Naive B cell (primary cell): ENCODE data around the gene PARP2. TPM values are rescaled to one million over a fixed set of nuclear protein-coding genes. Genes with fewer than 3 reads are reported as not detected.
A peak's percentile ranks its signal among the peaks of the same experiment; 100 is the strongest.
"Not testable (repeated sequence)": the region's sequence is repeated elsewhere in the genome, so short reads cannot be mapped to it uniquely, and the experiment has no call there.

Source experiments
- ATAC-seq, 2 donors: fragments of 150-1000 bp; cut with Tn5 transposase; 2 replicates each; pipeline ENCODE4 v1.10.0; 2021; ENCODE audit warnings: low read depth in 2 of 2, mild to moderate bottlenecking in 2 of 2, moderate library complexity in 2 of 2
- DNase-seq: peaks from one replicate; pipeline ENCODE4 v3.0.0; 2022
- H3K27ac Mint-ChIP-seq, 6 donors: one replicate each; pipeline ENCODE4 v1.8.0; 2020 to 2022; ENCODE audit warnings: mild to moderate bottlenecking in 6 of 6, mixed read lengths in 6 of 6, moderate library complexity in 5 of 6, inconsistent platforms in 2 of 6
- H3K27me3 Mint-ChIP-seq, 3 donors: one replicate each; pipeline ENCODE4 v1.8.0; 2021 to 2022; ENCODE audit warnings: mixed read lengths in 3 of 3, mild to moderate bottlenecking in 1 of 3
- H3K36me3 Mint-ChIP-seq, 2 donors: one replicate each; pipeline ENCODE4 v1.8.0; 2020 to 2022; ENCODE audit warnings: mixed read lengths in 2 of 2, inconsistent platforms in 1 of 2, mild to moderate bottlenecking in 1 of 2
- H3K4me1 Mint-ChIP-seq, 3 donors: one replicate each; pipeline ENCODE4 v1.8.0; 2020 to 2022; ENCODE audit warnings: mixed read lengths in 3 of 3, inconsistent platforms in 1 of 3, mild to moderate bottlenecking in 1 of 3, moderate library complexity in 1 of 3
- H3K4me3 Mint-ChIP-seq, 8 donors: one replicate each; pipeline ENCODE4 v1.8.0; 2020 to 2022; ENCODE audit warnings: mild to moderate bottlenecking in 8 of 8, mixed read lengths in 8 of 8, moderate library complexity in 8 of 8, inconsistent platforms in 2 of 8
- H3K9me3 Mint-ChIP-seq, 7 donors: one replicate each; pipeline ENCODE4 v1.8.0; 2020 to 2022; ENCODE audit warnings: mixed read lengths in 7 of 7, mild to moderate bottlenecking in 5 of 7, inconsistent platforms in 2 of 7, moderate library complexity in 1 of 7
- polyA plus RNA-seq, 6 donors: library from polyadenylated mRNA; unstranded; fragments of 300-500 nt; fragmentation: Illumina TruSeq; gene quantifications; one replicate each; pipeline ENCODE4 v1.2.3, GENCODE V29; 2021; ENCODE audit warnings: low read depth in 6 of 6

PARP2 gene
- polyA plus RNA-seq, 6 donors from 2014 or later, result 6.2 to 17.0 (median 10.6) TPM

- not testable (repeated sequence) for DNase-seq
Observed at GRCh38 chr14:20358474-20358873, 15.0 kb downstream of the PARP2 start.

DNA sequence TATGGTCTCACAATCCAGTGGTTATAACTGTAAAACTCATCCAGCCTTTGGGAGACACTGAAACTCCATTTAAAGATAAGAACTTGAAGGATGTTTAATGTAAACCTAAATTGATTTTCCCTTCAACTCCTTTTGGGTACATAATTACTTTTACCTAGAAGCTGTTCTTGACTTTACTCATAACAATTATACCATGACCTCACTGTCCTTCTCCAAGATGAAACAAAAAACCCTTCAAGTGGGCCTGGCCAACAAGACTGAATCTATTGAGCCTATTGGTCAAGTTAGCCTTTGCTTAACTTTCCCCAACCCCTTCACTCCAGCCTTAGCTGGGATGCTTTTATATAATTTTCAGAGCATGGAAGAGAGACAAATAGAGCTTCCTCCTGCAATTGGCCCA is 22.5 kb downstream of the PARP2 start:
- H3K27ac Mint-ChIP-seq, result no peak overlapping the region
- no peak overlapping the region for H3K4me3 Mint-ChIP-seq
- peaks cover 0 to 8% (median 2%) of the 10 kb centered on the region in 3 donors for H3K4me1 Mint-ChIP-seq
- H3K9me3 Mint-ChIP-seq, result peaks cover 0 to 4% (median 0%) of the 10 kb centered on the region in 7 donors
- H3K36me3 Mint-ChIP-seq, result peaks cover 20 to 25% of the 10 kb centered on the region in 2 donors
- no peaks in the 10 kb centered on the region for H3K27me3 Mint-ChIP-seq
- no peak for ATAC-seq
- no peak for DNase-seq

More at GRCh38 chr14:20358474-20358873, 15.0 kb downstream of the PARP2 start:
- Mint-ChIP-seq H3K4me1 (peaks cover 5 to 17% (median 10%) of the 10 kb centered on the region in 3 donors), H3K36me3 (peaks cover 0 to 35% of the 10 kb centered on the region in 2 donors), H3K27ac (peak overlapping the region in 4 of 6 donors; percentile 36 to 77 (median 54))
- not testable (repeated sequence) for H3K9me3 Mint-ChIP-seq, H3K4me3 Mint-ChIP-seq, ATAC-seq, H3K27me3 Mint-ChIP-seq

DNA sequence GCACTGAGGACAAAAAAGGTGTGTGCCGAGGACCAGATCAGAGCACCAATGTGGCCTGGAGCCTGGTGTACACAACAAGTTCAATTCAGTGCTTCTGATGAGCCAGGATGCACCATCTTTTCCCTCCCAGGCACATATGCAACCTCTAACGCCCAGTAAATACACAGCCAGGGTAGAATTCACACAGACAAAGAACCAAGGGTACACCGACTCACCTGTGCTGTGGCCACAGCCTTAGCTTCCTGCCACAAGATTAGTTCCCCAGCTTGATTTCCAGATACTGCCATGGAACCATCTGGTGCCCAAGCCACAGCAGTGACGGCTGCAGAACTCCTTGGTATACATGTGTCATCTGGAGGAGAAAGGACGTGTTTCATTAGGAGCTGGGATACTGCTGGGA is 29.4 kb downstream of the PARP2 start:
- H3K9me3 Mint-ChIP-seq, result peaks cover 0 to 3% (median 0%) of the 10 kb centered on the region in 7 donors
- peaks cover 38 to 64% of the 10 kb centered on the region in 2 donors for H3K36me3 Mint-ChIP-seq
- no peak overlapping the region for H3K4me3 Mint-ChIP-seq
- ATAC-seq (no peak), DNase-seq (no peak)
- peaks cover 0 to 8% (median 5%) of the 10 kb centered on the region in 3 donors for H3K4me1 Mint-ChIP-seq
- H3K27me3 Mint-ChIP-seq, result no peaks in the 10 kb centered on the region
- H3K27ac Mint-ChIP-seq, result peak overlapping the region in 2 of 6 donors; percentile 76 to 79

- Mint-ChIP-seq H3K9me3 (no peaks in the 10 kb centered on the region), H3K27ac (peak overlapping the region in 2 of 6 donors; percentile 61 to 62), H3K4me1 (peaks cover 0 to 4% (median 3%) of the 10 kb centered on the region in 3 donors), H3K36me3 (peaks cover 30 to 61% of the 10 kb centered on the region in 2 donors), H3K4me3 (peak overlapping the region in 1 of 8 donors; percentile 70), H3K27me3 (no peaks in the 10 kb centered on the region)
- no peak for ATAC-seq
- DNase-seq, result no peak
Observed at GRCh38 chr14:20375471-20375870, 32.0 kb downstream of the PARP2 start.

- no peaks in the 10 kb centered on the region for H3K9me3 Mint-ChIP-seq
- H3K27ac Mint-ChIP-seq, result peak overlapping the region in 1 of 6 donors; percentile 70
- no peaks in the 10 kb centered on the region for H3K27me3 Mint-ChIP-seq
- no peak overlapping the region for H3K4me3 Mint-ChIP-seq
- no peak for DNase-seq
- peaks cover 0 to 4% (median 3%) of the 10 kb centered on the region in 3 donors for H3K4me1 Mint-ChIP-seq
- peaks cover 34 to 67% of the 10 kb centered on the region in 2 donors for H3K36me3 Mint-ChIP-seq
- ATAC-seq, result no peak
Observed at GRCh38 chr14:20376071-20376588, 32.7 kb downstream of the PARP2 start.

DNA sequence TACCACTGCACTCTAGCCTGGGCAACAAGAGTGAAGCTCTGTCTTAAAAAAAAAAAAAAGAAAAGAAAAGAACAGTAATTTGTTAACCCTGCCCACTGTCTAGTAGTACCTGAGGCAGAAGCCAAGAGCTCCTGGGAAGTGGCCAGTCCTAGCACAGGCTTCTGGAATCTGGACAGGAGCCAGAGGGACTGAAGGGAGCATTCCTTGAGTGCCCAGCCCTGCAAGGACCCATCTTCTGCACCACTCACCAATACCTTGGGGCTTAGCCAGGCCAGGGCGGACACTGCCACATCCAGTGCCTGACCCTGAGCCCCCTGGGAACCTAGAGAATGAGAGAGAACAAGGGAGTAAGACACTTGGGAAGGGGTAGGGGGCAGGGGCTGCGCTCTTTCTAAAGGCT is 33.7 kb downstream of the PARP2 start:
- ATAC-seq (no peak), DNase-seq (no peak)
- peaks cover 0 to 4% (median 3%) of the 10 kb centered on the region in 3 donors for H3K4me1 Mint-ChIP-seq
- H3K27me3 Mint-ChIP-seq, result no peaks in the 10 kb centered on the region
- H3K4me3 Mint-ChIP-seq, result no peak overlapping the region
- H3K36me3 Mint-ChIP-seq, result peaks cover 30 to 64% of the 10 kb centered on the region in 2 donors
- H3K27ac Mint-ChIP-seq, result no peak overlapping the region
- H3K9me3 Mint-ChIP-seq, result no peaks in the 10 kb centered on the region

GRCh38 chr14:20379743-20380142 is 36.3 kb downstream of the PARP2 start:
- no peaks in the 10 kb centered on the region for H3K27me3 Mint-ChIP-seq
- peaks cover 0 to 4% (median 4%) of the 10 kb centered on the region in 3 donors for H3K4me1 Mint-ChIP-seq
- H3K36me3 Mint-ChIP-seq, result peaks cover 17 to 58% of the 10 kb centered on the region in 2 donors
- no peak for ATAC-seq
- no peak overlapping the region for H3K4me3 Mint-ChIP-seq
- H3K27ac Mint-ChIP-seq, result no peak overlapping the region
- no peaks in the 10 kb centered on the region for H3K9me3 Mint-ChIP-seq
- no peak for DNase-seq

DNA sequence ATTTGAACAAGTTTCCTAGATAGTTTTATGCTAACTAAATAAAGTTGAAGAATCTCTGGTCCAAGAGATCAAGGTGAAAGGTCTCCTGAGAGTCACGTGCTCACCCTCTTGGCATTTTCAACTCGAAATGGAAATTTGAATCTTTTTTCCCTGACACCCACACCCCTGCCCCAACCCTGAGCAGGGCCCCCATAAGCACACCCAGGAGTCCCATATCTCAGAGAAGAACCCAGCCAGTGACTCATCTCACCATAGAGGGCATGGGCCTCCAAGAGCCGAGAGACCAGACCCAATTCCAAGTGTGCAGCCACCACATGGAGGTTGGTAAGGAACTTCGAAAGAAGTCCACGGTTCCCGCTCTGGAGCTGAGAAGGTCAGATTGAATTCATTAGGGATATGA is 37.2 kb downstream of the PARP2 start:
- Mint-ChIP-seq H3K4me1 (peaks cover 0 to 4% (median 1%) of the 10 kb centered on the region in 3 donors), H3K27ac (peak overlapping the region in 2 of 6 donors; percentile 30 to 87), H3K27me3 (no peaks in the 10 kb centered on the region), H3K36me3 (peaks cover 17 to 55% of the 10 kb centered on the region in 2 donors), H3K9me3 (no peaks in the 10 kb centered on the region), H3K4me3 (no peak overlapping the region)
- ATAC-seq (no peak), DNase-seq (no peak)

DNA sequence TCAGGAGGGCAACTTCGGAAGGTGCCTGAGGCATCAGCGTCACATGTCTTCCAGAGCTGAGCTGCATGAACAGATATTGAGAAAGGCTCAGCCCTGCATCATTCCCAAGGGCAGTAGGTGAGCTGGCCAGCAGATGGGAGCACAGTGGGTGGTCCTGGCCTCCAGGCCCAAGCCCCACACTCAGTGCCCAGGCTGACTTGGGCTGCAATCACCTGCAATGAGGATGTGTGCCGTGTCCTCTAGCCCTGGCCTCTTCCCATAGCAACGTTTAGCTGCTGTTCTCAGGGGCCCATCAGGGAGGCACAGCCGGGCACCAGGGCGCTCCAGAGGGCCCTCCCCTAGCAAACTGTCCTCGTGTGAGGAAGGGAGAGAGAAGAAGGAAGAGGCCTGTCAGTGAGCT is 37.9 kb downstream of the PARP2 start:
- no peaks in the 10 kb centered on the region for H3K9me3 Mint-ChIP-seq
- H3K4me1 Mint-ChIP-seq, result peaks cover 0 to 4% (median 0%) of the 10 kb centered on the region in 3 donors
- peak overlapping the region in 1 of 8 donors; percentile 31 for H3K4me3 Mint-ChIP-seq
- ATAC-seq, result no peak
- no peak for DNase-seq
- peaks cover 17 to 49% of the 10 kb centered on the region in 2 donors for H3K36me3 Mint-ChIP-seq
- peak overlapping the region in 4 of 6 donors; percentile 20 to 87 (median 42) for H3K27ac Mint-ChIP-seq
- no peaks in the 10 kb centered on the region for H3K27me3 Mint-ChIP-seq

GRCh38 chr14:20382526-20382925 is 39.1 kb downstream of the PARP2 start:
- no peaks in the 10 kb centered on the region for H3K9me3 Mint-ChIP-seq
- H3K27me3 Mint-ChIP-seq, result no peaks in the 10 kb centered on the region
- no peak for DNase-seq
- H3K27ac Mint-ChIP-seq, result peak overlapping the region in 2 of 6 donors; percentile 6 to 73
- H3K4me1 Mint-ChIP-seq, result peaks cover 0 to 4% (median under 1%) of the 10 kb centered on the region in 3 donors
- peaks cover 17 to 42% of the 10 kb centered on the region in 2 donors for H3K36me3 Mint-ChIP-seq
- ATAC-seq, result no peak
- H3K4me3 Mint-ChIP-seq, result no peak overlapping the region

GRCh38 chr14:20383032-20383431 is 39.6 kb downstream of the PARP2 start:
- no peak for ATAC-seq
- no peaks in the 10 kb centered on the region for H3K27me3 Mint-ChIP-seq
- DNase-seq, result no peak
- H3K4me3 Mint-ChIP-seq, result no peak overlapping the region
- H3K27ac Mint-ChIP-seq, result no peak overlapping the region
- H3K9me3 Mint-ChIP-seq, result no peaks in the 10 kb centered on the region
- peaks cover 17 to 42% of the 10 kb centered on the region in 2 donors for H3K36me3 Mint-ChIP-seq
- H3K4me1 Mint-ChIP-seq, result peaks cover 4 to 8% (median 4%) of the 10 kb centered on the region in 3 donors

GRCh38 chr14:20383636-20384035 is 40.2 kb downstream of the PARP2 start:
- Mint-ChIP-seq H3K4me3 (no peak overlapping the region), H3K4me1 (peaks cover 5 to 11% (median 7%) of the 10 kb centered on the region in 3 donors), H3K9me3 (no peaks in the 10 kb centered on the region), H3K36me3 (peaks cover 19 to 45% of the 10 kb centered on the region in 2 donors), H3K27me3 (no peaks in the 10 kb centered on the region), H3K27ac (peak overlapping the region in 1 of 6 donors; percentile 62)
- ATAC-seq (no peak), DNase-seq (no peak)

- H3K4me1 Mint-ChIP-seq, result peaks cover 5 to 11% (median 7%) of the 10 kb centered on the region in 3 donors
- H3K27ac Mint-ChIP-seq, result peak overlapping the region in 2 of 6 donors; percentile 23 to 44
- H3K4me3 Mint-ChIP-seq, result no peak overlapping the region
- H3K9me3 Mint-ChIP-seq, result no peaks in the 10 kb centered on the region
- H3K27me3 Mint-ChIP-seq, result no peaks in the 10 kb centered on the region
- ATAC-seq (no peak), DNase-seq (no peak)
- peaks cover 19 to 50% of the 10 kb centered on the region in 2 donors for H3K36me3 Mint-ChIP-seq
Observed at GRCh38 chr14:20384321-20384720, 40.9 kb downstream of the PARP2 start.

GRCh38 chr14:20384886-20385285 is 41.5 kb downstream of the PARP2 start:
- no peak overlapping the region for H3K4me3 Mint-ChIP-seq
- DNase-seq (no peak), ATAC-seq (no peak)
- H3K9me3 Mint-ChIP-seq, result no peaks in the 10 kb centered on the region
- peaks cover 19 to 50% of the 10 kb centered on the region in 2 donors for H3K36me3 Mint-ChIP-seq
- no peaks in the 10 kb centered on the region for H3K27me3 Mint-ChIP-seq
- H3K4me1 Mint-ChIP-seq, result peaks cover 5 to 15% (median 7%) of the 10 kb centered on the region in 3 donors
- peak overlapping the region in 1 of 6 donors; percentile 23 for H3K27ac Mint-ChIP-seq
